Activated T-helper 2 cell treated with anti-CD3 and anti-CD28 coated beads, Interferon-gamma antibody, Interleukin-2, Interleukin-4, amounts not matched to agents 10 μg/mL and 5 μg/mL and 100 μg/mL, durations not matched to agents 14 hours and 24 hours and 36 hours (primary cell): Measurements from ENCODE around the gene DNER. TPM values are rescaled to one million over a fixed set of nuclear protein-coding genes. Genes with fewer than 3 reads are reported as not detected.
"Not testable (repeated sequence)": the region's sequence is repeated elsewhere in the genome, so short reads cannot be mapped to it uniquely, and the experiment has no call there.

ENCODE experiments used
- DNase-seq: peaks from one replicate; pipeline ENCODE4 v3.0.0; 2021; ENCODE audit warnings: low spot score
- H3K27ac Mint-ChIP-seq: one replicate; pipeline ENCODE4 v1.8.0; 2021; ENCODE audit warnings: mixed read lengths
- H3K27me3 Mint-ChIP-seq: one replicate; pipeline ENCODE4 v1.8.0; 2021; ENCODE audit warnings: low read depth, mixed read lengths
- H3K36me3 Mint-ChIP-seq: one replicate; pipeline ENCODE4 v1.8.0; 2021; ENCODE audit warnings: low read depth, mixed read lengths
- H3K4me1 Mint-ChIP-seq: one replicate; pipeline ENCODE4 v1.8.0; 2021; ENCODE audit warnings: low read depth, mixed read lengths
- H3K4me3 Mint-ChIP-seq: one replicate; pipeline ENCODE4 v1.8.0; 2021; ENCODE audit warnings: low read depth, mild to moderate bottlenecking, moderate library complexity, mixed read lengths
- H3K9me3 Mint-ChIP-seq: one replicate; pipeline ENCODE4 v1.8.0; 2021; ENCODE audit warnings: mixed read lengths
- intact Hi-C: fragments of 100-400 bp; cut with micrococcal nuclease; formaldehyde crosslinking; loops from one replicate; pipeline ENCODE4 v1.15.1; 2023
- total RNA-seq: library from RNA; stranded (reverse); gene quantifications from 2 replicates; pipeline ENCODE4 v1.2.3, GENCODE V29; 2022

DNER gene
- total RNA-seq, 1 donor from 2014 or later, result not detected

DNA sequence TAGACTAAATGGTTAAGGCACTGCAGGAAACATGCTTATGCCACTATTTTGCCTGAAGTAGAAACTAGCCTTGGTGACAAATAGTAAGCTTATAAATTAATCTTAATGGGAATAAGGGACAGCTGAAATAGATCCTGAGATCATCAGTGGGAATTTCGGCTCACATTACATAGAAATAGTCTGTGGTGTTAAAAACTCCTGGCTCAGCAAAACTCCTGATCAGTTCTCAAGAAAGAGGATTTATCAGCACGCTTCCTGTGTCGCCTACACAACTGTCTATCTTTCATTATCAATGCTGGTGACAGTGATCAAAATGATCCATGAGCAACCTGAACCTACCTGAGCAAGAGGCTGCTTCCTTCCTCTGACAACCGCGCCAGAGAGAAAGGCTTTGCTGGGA is 17.0 kb upstream of the DNER start:
- no peaks in the 10 kb centered on the region for H3K27me3 Mint-ChIP-seq
- H3K4me1 Mint-ChIP-seq, result peaks cover 4% of the 10 kb centered on the region
- no peak for DNase-seq
- no peaks in the 10 kb centered on the region for H3K36me3 Mint-ChIP-seq
- H3K27ac Mint-ChIP-seq, result no peak overlapping the region
- intact Hi-C loops, result no loop called here
- H3K9me3 Mint-ChIP-seq, result no peaks in the 10 kb centered on the region
- H3K4me3 Mint-ChIP-seq, result no peak overlapping the region

DNA sequence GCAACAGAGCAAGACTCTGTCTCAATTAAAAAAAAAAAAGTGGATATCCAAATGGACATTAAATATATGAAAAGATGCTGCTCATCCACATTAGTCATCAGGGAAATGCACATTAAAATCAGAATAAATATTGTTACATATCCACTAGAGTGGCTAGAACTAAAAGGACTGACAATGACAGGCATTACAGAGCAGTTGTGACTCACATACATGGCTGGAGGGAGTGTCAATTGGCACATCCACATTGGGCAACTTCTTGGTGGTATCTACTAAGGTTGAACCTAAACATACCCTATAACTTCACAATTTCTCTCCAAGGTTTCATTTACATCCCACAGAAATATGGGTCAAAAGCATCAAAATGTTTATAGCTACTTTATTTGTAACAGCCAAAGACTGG is 14.0 kb upstream of the DNER start:
- no peaks in the 10 kb centered on the region for H3K9me3 Mint-ChIP-seq
- intact Hi-C loops, result no loop called here
- H3K4me1 Mint-ChIP-seq, result no peaks in the 10 kb centered on the region
- H3K4me3 Mint-ChIP-seq, result no peak overlapping the region
- no peak for DNase-seq
- H3K36me3 Mint-ChIP-seq, result no peaks in the 10 kb centered on the region
- peaks cover 2% of the 10 kb centered on the region for H3K27me3 Mint-ChIP-seq
- no peak overlapping the region for H3K27ac Mint-ChIP-seq

DNA sequence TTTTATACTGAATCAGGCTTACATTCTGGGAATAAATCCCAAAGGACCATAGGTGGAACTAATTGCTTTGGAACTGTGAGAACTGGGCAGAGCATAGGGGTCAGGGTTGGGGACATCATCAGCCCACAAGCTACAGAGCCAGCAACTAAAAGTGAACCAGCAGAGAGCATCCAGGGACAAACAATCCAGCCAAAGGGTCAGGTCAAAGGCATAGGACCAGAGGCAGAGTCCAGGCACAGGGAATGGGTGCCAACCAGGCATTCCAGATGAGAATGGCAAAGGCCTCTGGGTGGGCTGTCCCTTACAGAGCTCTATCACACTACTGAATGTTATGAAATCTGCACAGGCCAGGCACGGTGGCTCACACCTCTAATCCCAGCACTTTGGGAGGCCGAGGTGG is 12.3 kb upstream of the DNER start:
- no peaks in the 10 kb centered on the region for H3K36me3 Mint-ChIP-seq
- DNase-seq, result no peak
- H3K4me3 Mint-ChIP-seq, result no peak overlapping the region
- H3K27ac Mint-ChIP-seq, result no peak overlapping the region
- no peaks in the 10 kb centered on the region for H3K4me1 Mint-ChIP-seq
- intact Hi-C loops, result no loop called here
- H3K27me3 Mint-ChIP-seq, result peaks cover 10% of the 10 kb centered on the region
- no peaks in the 10 kb centered on the region for H3K9me3 Mint-ChIP-seq

DNA sequence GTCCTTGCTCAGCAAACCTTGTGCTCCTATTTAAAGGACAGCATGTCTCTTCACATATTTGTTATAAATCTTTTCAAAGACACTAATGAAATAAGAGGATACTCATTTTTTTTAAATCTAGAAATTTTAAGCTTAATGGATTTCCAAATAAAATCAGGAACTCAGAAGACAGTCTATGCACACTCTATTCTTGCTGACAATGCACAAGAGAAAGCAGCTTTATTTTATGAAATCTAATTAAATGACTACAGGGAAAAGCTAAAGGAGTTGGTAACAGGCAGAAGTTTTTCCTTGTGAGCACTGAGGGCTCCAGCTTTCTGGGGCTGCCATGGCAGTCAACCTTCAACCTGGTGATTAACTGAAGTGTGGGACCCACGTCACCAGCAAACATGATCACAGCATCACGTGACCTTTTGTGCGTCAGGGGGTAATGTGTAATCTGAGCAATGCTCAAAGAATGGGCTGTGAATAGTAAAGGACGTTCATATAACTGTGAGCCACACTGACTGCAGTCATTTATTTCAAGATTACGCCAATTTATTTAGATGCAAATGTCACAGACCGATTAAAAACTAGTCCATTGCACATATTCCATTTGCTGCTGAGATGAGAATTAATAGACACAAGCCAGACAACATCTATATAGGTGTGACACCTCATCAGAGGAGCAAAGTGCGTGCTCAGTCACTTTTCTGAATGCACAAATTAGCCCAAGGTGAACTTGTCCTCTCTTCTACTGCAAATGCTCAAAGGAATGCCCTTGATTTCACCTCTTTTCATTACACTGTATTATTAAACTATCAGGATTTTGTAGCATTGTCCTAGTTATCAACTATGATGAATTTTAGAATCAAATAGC is 11.6 kb upstream of the DNER start:
- intact Hi-C loops, result no loop called here
- DNase-seq, result no peak
- Mint-ChIP-seq H3K27ac (no peak overlapping the region), H3K36me3 (no peaks in the 10 kb centered on the region), H3K4me3 (no peak overlapping the region), H3K4me1 (no peaks in the 10 kb centered on the region), H3K27me3 (peaks cover 10% of the 10 kb centered on the region), H3K9me3 (no peaks in the 10 kb centered on the region)

DNA sequence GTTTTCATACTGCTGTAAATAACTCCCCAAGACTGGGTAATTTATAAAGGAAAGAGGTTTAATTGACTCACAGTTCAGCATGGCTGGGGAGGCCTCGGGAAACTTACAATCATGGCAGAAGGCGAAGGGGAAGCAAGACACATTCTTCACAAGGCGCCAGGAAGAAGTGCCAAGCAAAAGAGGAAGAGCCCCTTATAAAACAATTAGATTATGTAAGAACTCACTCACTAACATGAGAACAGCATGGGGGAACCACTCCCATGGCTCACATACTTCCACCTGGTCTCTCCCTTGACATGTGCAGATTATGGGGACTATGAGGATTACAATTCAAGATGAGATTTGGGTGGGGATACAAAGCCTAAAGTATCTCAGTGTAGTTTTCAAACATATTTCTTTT is 8.8 kb upstream of the DNER start:
- H3K4me1 Mint-ChIP-seq, DNase-seq, H3K9me3 Mint-ChIP-seq, H3K27ac Mint-ChIP-seq, H3K4me3 Mint-ChIP-seq, intact Hi-C loops, H3K36me3 Mint-ChIP-seq: not testable (repeated sequence)
- peaks cover 26% of the 10 kb centered on the region for H3K27me3 Mint-ChIP-seq

DNA sequence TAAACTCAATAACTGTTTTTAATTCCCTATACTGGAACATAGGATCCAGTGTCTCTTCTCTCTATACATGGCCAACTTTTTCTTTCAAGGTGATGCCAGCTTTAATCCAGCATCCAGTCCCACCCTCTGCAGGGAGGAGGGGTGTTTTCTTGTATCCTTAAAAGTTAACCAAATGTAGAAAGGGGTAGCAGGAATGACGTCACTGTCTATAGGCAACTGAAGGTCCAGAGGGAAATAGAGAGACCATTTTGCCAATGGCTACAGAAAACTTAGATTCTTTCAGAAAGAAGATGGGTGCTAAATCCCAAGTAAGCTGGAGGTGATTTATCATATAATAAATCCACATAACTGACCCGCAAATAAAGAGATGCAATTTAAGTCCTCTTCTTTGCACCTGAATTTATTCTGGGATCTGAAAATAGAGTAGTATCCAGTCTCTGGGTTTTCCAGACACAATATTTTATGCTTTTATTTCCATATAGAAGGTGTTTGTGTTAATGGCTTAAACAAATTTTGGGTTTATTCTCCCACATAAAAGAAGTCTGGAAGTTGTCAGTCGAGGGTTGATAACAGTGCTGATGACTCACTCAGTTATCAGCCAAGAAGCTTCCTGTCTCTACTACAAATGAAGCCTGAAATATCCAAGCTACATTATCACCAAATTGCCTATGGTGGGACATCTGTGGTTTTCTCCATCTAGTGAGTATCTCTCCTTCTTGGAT is 5.7 kb upstream of the DNER start:
- H3K9me3 Mint-ChIP-seq, result no peaks in the 10 kb centered on the region
- no peak overlapping the region for H3K27ac Mint-ChIP-seq
- H3K4me3 Mint-ChIP-seq, result no peak overlapping the region
- peaks cover 51% of the 10 kb centered on the region for H3K27me3 Mint-ChIP-seq
- peaks cover 4% of the 10 kb centered on the region for H3K4me1 Mint-ChIP-seq
- no peaks in the 10 kb centered on the region for H3K36me3 Mint-ChIP-seq
- no peak for DNase-seq
- intact Hi-C loops, result no loop called here

DNA sequence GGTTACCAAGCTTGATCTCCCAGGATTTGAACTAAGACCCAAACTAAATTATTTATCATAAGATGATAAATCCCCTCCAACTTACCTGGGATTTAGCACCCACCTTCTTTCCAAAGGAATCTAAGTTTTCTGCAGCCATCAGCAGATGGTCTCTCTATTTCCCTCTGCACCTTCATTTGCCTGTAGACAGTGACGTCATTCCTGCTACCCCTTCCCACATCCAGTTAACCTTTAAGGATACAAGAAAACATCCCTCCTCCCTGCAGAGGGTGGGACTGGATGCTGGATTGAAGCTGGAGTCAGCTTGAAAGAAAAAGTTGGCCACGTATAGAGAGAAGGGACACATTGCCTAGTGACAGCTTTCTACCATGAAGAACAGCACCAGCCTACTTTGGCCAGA is 3.7 kb upstream of the DNER start:
- H3K27me3 Mint-ChIP-seq, result peaks cover 53% of the 10 kb centered on the region
- no peak overlapping the region for H3K4me3 Mint-ChIP-seq
- H3K4me1 Mint-ChIP-seq, result peaks cover 4% of the 10 kb centered on the region
- intact Hi-C loops, result no loop called here
- no peaks in the 10 kb centered on the region for H3K9me3 Mint-ChIP-seq
- DNase-seq, result no peak
- H3K36me3 Mint-ChIP-seq, result no peaks in the 10 kb centered on the region
- H3K27ac Mint-ChIP-seq, result no peak overlapping the region

DNA sequence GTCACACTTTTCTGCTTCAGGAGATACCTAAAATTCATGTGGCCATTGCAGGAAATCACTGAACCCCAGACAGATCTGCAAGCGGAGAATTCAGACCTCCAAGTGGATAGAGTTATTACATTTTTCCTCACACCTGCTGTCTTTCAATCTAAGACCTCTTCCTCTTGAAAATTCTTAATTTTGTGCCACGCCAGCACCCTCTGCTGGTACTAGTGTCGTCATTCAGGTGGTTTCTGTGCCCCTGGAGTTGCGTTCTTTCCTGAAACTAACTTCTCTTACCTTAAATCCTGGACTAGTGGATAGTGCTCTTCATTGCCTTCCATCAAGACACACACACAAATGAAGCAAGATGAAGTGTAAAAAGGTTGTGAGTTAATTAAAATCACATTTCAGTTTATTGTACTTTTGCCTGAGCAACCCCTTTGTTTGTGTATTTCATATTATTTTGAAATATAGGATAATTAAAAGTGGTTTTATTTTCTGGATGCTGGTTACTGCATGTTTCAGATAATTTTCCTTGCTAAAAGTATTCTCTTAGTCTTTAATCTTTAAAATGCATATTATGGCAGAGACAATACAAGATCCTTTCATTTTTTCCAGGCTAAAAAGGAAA is 1.6 kb upstream of the DNER start:
- DNase-seq, result no peak
- Mint-ChIP-seq H3K4me1 (peaks cover 4% of the 10 kb centered on the region), H3K9me3 (no peaks in the 10 kb centered on the region), H3K27ac (no peak overlapping the region), H3K36me3 (no peaks in the 10 kb centered on the region), H3K4me3 (no peak overlapping the region), H3K27me3 (peaks cover 68% of the 10 kb centered on the region)
- intact Hi-C loops, result no loop called here

DNA sequence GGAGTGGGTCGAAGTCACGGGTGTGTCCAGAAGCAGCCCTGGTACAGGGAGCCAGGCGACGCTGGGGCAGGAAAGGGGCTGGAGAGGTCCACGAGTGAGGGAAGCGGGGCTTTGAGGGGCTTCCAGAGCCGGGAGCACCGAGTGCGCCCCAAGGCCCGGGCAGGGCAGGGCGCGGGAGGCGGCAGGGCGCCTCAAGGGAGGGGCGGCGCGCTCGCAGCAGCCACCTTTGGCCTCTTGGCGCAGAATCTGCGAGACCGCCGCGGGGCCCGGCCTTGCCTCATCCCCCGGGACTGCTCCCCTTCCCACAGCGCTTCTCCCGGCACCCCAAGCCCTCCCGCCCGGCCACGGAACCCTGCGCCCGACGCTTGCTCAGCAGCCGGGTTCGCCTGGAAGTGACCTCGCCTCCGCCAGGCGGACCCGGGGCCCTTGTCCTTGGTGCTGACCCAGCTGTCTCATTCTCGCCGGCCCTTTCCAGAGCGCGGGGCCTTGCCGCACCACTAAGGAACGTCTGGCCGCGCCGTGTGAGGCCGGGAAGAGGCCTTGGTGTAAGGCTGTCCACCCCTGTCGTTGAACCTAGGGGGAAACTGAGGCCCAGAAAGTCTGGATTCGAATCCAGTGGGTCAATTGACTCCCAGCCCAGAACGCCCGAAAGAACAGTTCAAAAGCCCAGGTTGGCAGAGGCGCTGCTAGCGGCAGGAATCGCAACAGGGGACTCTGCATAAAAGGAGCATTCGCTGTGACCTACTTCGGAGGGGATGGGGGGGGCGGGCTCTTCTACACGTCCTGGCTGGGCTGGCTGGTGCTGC is 584 bp upstream of the DNER start:
- peaks cover 4% of the 10 kb centered on the region for H3K4me1 Mint-ChIP-seq
- intact Hi-C loops, result no loop called here
- no peaks in the 10 kb centered on the region for H3K36me3 Mint-ChIP-seq
- H3K4me3 Mint-ChIP-seq, result no peak overlapping the region
- H3K9me3 Mint-ChIP-seq, result no peaks in the 10 kb centered on the region
- peak; percentile 20 for DNase-seq
- no peak overlapping the region for H3K27ac Mint-ChIP-seq
- H3K27me3 Mint-ChIP-seq, result peaks cover 75% of the 10 kb centered on the region

DNA sequence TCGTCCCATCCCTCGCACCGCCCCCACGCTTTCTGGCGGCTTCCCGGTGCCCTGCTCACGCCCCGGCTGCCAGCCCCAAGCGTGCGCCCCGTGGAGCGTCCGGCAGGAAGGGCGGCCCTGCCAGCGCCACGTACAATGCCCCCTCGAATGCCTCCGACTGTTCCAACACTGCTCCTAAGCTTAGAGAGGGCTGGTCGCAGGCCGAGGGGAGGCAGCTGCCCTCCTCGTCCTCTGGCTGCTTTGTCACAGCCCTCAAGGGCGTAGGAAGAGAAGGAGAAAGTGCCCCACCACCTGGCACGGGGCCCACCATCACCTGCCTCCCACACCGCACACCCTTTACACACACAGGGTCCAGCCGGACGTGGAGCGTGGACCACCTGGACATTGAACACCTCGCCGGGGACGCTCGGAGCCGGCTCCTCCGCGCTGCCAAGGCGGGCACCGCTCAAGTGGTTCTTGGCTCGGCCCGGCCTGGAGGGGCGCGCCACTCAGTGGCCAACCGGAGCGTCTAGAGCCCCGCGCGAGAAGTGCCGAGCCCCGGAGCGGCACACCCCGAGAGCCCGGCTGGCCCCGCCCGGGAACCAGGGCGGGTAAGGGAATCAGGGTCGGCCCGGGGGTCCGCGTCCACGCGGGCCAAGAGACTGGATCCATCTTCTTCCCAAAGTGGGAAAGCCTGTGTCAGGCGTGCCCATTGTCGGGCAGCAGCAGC is 830 bp downstream of the DNER start:
- Mint-ChIP-seq H3K9me3 (no peaks in the 10 kb centered on the region), H3K27me3 (peaks cover 71% of the 10 kb centered on the region), H3K27ac (no peak overlapping the region), H3K4me3 (no peak overlapping the region), H3K36me3 (no peaks in the 10 kb centered on the region), H3K4me1 (peaks cover 4% of the 10 kb centered on the region)
- no peak for DNase-seq
- intact Hi-C loops, result no loop called here

DNA sequence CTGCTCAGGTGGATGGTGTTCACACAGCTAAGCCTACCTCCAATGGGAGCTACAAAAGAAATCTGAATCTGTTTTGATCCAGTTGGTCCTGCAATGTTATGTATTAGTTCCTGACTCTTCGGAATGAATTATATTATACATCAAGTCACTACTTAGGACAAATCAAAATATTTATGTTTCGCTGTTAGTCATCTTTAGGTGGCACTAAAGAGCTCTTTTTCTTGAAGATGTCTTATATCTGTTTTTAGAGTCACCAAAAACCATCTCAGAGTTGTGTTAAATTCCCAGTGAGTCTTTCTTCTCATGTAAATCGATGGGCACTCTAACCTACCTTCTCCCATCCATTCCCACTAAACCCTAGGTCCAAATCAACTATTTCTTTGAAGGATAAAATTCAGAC is 2.2 kb downstream of the DNER start:
- peaks cover 66% of the 10 kb centered on the region for H3K27me3 Mint-ChIP-seq
- intact Hi-C loops, result no loop called here
- H3K27ac Mint-ChIP-seq, result no peak overlapping the region
- no peak for DNase-seq
- no peaks in the 10 kb centered on the region for H3K36me3 Mint-ChIP-seq
- H3K9me3 Mint-ChIP-seq, result no peaks in the 10 kb centered on the region
- peaks cover 4% of the 10 kb centered on the region for H3K4me1 Mint-ChIP-seq
- no peak overlapping the region for H3K4me3 Mint-ChIP-seq

DNA sequence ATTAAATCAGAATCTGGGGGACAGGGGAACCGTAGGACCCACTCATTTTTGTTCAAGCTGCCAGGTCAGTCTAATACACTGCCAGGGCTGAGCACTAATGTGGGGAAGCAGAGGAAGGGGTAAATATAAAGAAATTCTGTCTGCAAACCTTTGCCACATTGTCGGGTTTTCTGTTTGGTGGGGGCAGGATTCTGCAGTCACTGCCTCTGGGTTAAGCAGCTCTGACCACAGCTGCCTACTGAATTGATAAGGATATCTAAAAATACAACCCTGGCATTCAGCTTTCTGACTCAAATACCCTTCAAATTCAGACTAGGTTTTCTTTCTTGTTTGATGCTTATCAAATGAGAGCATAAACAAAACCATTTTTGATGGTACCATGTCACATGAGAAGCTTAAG is 6.0 kb downstream of the DNER start:
- Mint-ChIP-seq H3K27me3 (peaks cover 55% of the 10 kb centered on the region), H3K4me1 (no peaks in the 10 kb centered on the region), H3K4me3 (no peak overlapping the region), H3K27ac (no peak overlapping the region), H3K9me3 (no peaks in the 10 kb centered on the region), H3K36me3 (no peaks in the 10 kb centered on the region)
- no peak for DNase-seq
- intact Hi-C loops, result no loop called here
